DMS114 treated with DMSO at 0.1 percent for 48 hours (cell line): ENCODE measurements around the gene STK10.
"Not testable (repeated sequence)": the region's sequence is repeated elsewhere in the genome, so short reads cannot be mapped to it uniquely, and the experiment has no call there.

ENCODE experiments used
- DNase-seq: peaks from one replicate; lab custom pipeline; 2025; ENCODE audit not compliant: unreplicated experiment; lab: John Stamatoyannopoulos, UW

The STK10 gene

DNA sequence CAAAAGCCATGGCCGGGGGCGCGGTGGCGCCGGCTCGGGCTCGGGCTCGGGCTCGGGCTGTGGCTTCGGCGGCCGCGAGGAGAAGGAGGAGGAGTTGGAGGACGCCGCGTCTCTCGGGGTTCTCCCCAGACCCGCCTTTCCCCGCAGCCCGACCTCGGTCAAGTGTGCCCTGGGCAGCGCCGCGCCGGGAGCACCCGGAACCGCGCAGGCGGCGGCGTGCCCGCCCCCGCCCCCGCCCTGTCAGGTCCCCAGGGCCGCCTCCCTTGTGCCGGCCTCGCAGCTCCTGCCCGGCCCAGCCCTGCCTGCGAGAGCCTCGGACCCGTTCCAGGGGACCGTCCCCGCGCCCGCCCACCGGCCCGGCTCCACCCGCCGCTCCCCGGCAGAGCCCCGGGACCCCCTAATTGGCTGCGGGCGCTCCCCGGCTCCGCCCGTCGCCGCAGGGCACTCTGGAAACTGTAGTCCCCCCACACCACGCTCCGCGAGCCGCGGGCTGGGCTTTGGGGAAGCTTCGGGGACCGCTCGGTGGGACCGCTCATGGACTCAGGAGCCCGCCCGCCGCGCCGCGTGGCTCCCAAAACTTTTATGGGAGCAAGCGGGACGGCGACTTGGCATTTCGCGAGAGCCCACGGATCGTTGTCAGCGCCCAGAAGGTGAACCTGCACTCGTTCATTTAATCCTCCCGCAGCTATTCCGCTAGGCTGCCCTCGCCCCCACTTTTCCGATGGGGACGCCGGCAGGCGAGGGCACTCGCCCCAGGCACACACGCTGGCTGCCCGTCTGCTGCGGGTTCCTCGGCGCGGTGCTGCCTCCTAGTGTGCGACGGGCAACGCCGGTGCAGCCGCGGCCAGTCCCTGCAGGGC, at the start of gene STK10:
STK10 (minus strand) TSS at position 192 of the 860 bp plus-strand sequence; CDS start at position 10, 182 bp downstream.
- peak; percentile 77 for DNase-seq

DNA sequence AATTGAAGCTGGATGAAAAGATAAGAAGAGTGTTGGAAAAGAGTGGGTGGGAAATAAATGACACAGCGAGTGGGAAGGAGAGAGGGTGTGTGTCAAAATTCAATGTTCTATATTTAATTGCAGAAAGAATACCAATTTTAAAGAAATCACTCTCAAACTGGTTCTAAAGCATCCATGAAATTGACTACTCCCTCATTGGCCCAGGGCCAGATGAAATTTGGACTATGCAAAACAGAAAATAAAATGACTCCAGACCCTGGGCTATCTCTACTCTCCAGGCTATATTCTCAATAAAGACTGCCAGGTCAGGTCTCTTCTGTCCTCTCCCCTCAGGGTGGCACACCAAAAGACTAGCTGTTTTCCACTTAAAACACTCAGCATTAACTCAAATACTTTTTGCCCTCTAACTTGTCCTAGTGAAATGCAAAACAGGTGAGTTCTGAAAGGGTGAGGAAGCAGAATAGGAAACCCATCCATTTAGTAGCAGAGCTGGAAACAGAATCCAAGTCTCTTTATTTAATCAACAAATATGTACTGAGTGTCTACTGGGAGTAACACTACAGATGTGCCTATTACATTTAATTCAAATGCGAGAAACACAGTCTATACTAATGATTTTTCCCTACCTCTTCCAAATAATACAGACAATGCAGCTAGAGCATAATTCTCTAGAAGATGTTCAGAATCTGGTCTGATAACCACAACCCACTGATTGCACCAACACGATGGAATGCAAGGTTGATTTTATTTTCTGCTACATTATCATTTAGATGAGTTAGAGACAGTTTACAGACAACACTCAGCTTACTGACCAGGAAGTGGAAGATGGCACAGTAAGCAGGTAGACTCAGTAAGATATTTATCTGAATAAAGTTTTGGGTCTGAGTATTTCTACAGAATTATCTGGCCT, 48.1 kb upstream of the STK10 start:
- no peak for DNase-seq

DNA sequence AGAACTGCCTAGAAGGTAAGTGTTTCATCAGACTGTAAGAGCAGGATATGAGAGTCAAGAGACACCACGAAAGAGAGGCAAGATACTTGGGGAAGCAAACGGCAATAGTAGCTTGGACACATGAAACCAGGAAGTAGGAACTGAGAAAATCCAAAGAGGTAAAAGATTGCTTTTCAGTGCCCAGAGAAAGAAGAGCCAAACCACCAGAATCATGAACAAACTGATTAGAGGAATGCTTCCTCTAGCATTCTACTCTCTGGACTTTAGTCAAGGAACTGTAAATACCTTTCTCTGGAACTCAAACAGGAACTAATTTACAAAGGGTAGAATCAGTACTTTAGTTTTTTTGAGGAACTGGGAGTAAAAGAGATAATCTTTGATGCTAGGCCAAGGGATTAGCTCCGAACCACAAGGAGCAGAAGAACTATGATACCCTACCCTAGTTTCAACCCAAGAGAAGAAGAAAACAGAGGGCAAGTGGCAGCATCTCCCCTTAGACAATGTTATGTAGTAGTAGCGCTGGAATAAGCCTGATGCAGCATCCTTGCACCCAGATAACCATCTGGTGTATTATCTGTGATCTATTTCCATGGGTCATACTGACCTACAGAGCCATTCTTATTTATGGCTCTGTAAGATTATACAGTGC, 47.2 kb upstream of the STK10 start:
- DNase-seq, result no peak

DNA sequence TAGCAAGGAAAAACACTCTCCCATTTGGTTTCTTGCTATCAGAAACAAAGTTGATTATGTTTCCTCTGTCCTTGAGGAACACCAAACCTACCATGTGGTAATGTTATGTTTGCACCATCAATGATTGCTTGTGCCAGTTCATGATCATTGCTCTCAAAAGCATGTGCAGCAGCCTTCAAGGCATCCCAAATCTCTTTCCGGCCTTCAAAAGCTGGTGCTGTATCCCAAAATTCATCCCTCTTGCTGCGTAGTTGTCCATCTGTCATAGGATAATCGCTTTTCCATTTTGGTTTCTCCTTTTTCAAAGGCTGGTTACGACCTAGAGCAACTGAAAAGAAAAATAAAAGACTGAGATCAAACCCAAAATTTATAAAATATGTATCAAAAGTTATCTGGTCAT, 46.0 kb upstream of the STK10 start:
- DNase-seq, result no peak

DNA sequence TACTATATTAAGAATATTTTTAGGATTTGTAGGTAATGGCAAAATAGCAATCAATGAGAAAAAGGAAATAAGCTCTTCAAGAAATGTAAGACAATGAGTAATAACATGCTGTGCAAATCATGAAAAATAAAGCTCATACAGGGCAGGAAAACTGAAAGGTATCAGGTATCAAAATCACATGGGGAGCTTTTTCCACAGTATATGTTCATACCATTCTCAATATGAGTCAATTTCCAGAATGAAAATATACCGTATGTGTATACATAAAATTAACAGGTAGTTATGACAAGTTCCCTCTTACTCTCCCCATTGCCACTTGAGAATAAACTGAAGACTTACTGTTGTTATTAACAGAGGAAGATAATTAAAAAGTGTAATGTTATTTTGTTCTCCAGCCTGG, 41.9 kb upstream of the STK10 start:
- no peak for DNase-seq

DNA sequence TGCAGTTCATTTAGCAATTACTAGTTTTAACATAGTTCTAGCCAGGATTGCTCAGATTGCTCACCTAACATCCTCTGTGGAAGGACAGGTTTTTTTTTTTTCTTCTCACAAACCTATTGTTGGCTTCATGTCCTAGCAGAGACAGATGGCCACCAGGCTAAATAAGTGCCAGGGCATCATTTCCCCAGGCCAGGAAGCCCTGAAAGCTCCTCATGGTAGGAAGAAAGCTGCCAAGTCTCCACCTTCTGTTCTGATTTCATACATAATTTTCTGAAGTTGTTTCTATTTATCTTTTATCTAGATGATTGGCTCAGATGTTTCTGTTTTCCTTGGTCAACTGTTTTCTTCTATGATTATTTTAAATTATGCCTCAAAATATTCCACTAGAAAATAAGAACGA, 37.0 kb upstream of the STK10 start:
- DNase-seq, result no peak

DNA sequence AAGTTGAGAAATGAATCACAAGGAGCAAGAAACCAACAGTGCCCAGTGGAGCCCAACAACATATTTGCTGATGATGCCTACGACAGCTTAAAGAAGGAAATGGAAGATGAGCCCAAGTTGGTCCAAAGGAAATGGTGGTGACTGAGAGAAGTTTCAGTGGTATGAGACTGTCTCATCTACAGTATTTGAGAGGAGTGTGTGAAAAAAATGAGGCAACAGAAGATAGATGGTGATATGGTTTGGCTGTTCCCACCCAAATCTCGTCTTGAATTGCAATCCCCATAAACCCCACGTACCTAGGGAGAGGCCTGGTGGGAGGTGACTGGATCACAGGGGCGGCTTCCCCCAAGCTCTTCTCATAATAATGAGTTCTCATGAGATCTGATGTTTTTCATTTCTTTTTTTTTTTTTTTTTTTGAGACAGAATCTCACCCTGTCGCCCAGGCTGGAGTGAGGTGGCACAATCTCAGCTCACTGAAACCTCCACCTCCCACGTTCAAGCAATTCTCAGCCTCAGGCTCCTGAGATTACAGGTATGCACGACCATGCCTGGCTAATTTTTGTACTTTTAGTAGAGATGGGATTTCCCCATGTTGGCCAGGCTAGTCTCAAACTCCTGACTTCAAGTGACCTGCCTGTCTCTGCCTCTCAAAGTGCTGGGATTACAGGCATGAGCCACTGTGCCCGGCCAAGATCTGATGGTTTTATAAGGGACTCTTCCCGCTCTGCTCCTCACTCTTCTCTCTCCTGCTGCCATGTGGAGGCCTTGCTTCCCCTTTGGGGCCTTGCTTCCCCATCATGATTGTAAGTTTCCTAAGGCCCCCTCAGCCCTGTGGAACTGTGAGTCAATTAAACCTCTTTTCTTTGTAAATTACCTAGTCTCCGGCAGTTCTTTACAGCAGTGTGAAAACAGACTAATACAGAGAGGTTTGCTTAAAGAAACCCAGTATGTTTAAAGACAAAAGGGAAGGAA, 36.2 kb upstream of the STK10 start:
- no peak for DNase-seq

DNA sequence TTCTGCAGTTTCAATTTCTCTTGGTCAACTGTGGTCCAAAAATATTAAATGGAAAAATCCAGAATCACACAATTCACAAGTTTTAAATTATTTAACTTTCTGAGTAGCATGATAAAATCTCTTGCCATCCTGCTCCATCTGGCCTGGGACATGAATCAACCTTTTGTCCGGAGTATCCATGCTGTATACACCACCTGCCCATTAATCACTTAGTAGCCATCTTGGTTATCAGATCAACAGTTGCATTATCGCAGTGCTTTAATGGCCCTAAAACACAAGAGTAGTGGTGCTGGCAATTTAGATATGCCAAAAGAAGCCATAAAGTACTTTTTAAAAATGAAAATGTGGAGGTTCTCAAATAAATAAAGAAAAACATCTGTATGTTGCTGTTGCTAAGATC, 31.3 kb upstream of the STK10 start:
- no peak for DNase-seq

DNA sequence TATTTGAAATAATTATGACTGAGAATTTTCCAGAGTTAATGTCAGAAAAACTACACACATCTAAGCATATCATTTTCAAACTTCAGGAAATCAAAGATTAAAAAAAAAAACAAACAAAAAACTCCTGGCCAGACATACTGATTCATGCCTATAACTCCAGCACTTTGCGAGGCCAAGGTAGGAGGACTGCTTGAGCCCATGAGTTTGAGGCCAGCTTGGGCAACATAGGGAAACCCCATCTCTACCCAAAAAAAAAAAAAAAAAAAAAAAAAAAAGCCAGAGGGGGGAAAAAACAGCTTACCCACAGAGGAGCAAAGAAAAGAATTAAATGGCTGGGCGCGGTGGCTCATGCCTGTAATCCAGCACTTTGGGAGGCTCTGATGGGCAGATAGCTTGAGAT, 28.3 kb upstream of the STK10 start:
- DNase-seq, result no peak

DNA sequence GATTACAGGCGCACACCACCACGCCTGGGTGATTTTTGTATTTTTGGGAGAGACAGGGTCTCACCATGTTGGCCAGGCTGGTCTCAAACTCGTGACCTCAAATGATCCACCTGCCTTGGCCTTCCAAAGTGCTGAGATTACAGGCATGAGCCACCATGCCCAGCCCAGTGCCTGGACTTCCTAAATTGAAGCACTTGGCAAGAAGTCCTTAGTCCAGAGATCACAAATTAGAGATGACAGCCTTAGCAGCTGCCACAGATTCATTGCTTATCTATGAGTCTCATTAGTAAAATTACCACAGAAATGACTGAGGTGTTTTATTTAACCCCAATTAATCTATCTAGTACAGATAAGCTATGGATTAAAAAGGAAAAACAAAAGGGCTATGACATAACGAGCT, 25.1 kb upstream of the STK10 start:
- DNase-seq, result no peak

DNA sequence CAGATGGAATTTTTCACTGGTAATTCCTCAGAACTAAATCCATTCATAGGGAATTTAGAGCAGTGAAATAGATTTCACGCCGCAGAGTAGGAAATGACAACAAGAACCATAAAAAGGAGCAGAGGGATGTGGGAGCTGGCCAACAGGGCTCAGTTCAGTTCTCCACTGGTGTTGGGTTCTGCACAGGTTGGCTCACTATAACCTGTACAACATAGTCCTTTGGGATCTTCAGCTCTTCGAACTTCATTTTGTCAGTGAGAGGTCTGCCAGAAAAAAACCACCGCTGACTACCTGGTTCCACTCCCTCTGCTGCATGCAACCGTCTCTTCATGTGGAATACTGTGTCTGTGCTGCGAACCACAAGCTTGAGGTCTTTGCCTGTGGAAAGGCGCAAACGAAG, 23.7 kb upstream of the STK10 start:
- no peak for DNase-seq

DNA sequence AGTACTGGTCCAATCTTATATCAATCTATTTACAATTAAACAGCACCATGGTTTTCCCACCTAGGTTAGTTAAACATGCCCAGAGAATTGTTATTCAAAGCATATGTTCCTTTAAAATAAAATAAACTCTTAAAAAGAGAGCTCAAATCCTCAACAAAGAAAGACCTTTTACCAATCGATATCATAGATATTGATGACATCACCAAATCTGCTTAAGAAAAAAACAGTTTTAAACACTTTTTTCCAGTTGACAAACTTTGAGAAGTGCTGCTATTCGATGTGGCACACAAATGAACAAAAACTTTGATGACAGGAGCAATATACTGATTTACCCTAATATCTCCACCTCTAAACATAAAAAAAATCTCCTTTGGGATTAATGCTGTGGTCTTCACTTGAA, 21.7 kb upstream of the STK10 start:
- DNase-seq, result no peak

DNA sequence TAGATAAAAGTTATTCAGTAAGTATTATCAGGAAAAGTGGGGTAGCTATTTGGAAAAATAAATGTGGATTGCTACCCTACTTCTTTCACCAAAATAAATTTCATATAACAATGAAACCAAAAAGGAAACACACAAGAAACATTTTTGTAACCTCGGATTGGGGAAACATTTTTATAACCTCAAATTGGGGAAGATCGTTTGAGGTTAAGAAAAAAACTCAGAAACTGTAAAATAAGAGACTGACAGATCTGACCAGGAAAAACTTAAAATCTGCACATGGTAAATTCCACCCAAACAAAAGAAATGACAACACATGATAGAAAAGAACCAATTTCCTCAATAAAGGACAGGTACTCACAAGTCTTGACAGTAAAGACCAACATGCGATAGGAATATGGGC, 19.5 kb upstream of the STK10 start:
- no peak for DNase-seq

DNA sequence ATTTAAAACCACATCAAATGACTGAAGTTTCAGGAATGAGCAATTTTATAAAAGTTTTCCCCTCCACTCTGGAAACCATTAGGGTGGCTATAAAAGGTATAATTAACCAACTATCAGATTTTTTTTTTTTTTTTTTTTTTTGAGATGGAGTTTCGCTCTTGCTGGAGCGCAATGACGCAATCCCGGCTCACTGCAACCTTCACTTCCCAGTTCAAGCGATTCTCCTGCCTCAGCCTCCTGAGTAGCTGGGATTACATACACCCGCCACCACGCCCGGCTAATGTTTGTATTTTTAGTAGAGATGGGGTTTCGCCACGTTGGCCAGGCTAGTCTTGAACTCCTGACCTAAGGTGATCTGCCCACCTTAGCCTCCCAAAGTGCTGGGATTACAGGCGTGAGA, 18.0 kb upstream of the STK10 start:
- DNase-seq, result not testable (repeated sequence)

DNA sequence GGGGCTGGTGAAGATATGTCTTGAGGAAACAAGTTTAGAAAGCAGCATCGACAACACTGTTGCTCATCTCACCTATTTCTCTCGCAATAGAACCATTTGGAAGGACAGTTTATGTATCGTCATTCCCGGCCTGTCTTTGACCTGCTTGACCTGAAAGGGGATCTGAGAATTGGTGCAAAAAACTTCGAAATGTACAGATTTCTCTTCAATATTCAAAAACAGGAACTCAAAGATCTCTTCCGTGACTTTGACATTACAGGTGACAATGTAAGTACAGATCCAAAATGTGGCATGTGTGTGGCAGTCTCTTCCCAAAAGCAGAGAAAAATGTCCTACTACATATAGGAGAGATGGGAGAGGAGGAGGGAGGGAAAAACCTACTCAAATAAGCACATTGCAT, 12.5 kb upstream of the STK10 start:
- DNase-seq, result no peak

DNA sequence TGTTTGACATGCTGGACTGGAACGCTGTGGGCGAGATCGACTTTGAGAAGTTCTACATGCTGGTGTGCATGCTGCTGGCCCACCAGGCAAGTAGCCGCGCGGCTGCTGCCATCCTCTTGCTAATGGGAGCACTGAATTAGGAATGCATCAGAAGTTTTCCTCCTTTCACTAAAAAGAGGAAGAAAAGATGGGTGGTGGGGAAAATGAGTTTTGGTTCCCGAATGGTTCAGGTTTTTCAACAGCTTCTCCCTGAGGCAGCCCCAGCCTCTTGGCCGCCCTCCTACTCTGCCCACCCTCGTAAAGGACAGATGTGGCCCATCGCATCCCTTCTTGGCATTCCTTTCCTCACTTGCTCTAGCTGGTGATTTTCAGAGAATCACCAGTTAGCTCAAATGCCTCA, 11.4 kb upstream of the STK10 start:
- DNase-seq, result no peak

DNA sequence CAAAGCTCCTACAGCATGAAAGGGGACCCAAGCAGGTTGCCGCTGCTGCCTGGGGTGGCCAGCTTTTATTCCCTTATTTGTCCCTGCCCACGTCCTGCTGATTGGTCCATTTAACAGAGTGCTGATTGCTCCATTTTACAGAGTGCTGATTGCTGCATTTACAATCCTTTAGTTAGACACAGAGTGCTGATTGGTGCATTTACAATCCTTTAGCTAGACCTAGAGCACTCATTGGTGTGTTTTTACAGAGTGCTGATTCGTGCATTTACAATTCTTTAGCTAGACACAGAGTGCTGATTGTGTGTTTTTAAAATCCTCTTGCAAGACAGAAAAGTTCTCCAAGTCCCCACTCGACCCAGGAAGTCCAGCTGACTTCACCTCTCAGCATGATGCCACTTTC, 9.8 kb upstream of the STK10 start:
- not testable (repeated sequence) for DNase-seq

DNA sequence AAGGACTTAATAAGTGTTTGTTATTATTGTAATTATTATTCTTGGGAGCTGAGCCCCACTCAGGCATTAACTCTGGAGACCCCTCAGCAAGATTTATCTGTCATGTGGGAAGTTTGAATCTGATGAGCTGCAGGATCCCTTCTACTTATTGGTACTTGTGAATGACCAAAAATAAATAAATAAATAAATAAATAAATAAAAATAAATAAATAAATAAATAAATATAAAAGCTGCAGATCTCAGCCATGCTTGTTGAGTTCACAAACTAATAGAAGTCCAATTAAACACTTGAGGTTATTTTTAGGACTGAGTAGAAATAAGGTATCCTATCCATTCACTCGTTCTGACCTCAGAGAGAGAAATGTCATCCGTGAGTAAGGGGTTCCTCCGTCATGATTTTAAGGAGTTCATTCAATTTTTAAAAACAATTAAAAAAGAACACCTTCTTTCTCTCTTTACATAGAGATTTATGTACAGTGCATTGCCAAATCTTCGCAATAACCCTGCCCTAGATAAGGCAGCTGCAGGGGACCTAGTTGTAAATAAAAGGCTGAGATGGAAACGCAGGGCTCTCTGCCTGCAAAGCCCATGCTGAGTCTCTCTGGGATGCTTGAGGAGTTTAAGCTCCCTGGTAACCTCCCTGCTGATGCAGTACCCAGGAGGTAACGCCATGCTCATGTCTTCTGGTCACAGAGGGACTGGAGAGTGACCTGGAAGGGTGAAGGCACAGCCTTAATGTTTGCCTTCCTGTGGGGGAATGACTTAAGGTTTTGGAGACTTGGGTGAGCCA, 7.2 kb upstream of the STK10 start:
- DNase-seq, result no peak

DNA sequence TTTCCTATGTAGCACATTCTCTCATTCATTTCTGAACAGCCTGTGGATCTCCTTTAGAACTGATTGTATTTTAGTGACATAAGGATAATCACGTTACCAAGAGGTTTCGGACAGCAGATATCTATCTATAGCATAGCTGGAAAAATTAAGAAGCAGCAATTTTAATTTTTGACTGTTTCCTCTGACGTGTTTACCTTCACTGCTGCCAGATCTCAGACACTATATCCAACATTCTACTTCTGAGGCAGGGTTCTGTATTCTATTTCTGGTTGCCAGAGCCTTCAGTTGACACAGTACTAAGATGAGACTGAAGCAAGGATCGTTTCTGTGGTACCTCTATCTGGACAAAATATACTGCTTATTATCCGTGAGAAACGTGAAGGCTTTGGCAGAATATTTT, 5.8 kb upstream of the STK10 start, which contains the start of gene EFCAB9:
EFCAB9 (plus strand) TSS at position 301 of the 400 bp plus-strand sequence; CDS start at position 302, 1 bp downstream.
- DNase-seq, result no peak
